ACHN (cell line): Measurements from ENCODE around the gene LENG9.

Experiments
- DNase-seq: peaks from one replicate; pipeline ENCODE4 v3.0.0-alpha.2; 2015
- in situ Hi-C: cut with HindIII; loops from 2 replicates; pipeline ENCODE4 v1.10.0; 2017; ENCODE audit warnings: low sequenced_read_pairs, low pct_ligation_motif_present, low pct_unique_long_range_greater_than_20kb

Gene LENG9

GRCh38 chr19:54429545-54430227 is 33.9 kb downstream of the LENG9 start:
- in situ Hi-C loops = no loop called here

GRCh38 chr19:54429176-54429495 is 34.4 kb downstream of the LENG9 start:
- DNase-seq = no peak
- in situ Hi-C loops = no loop called here

More at GRCh38 chr19:54429545-54430227, 33.9 kb downstream of the LENG9 start:
- DNase-seq = no peak

GRCh38 chr19:54428323-54429175 is 35.0 kb downstream of the LENG9 start:
- no peak for DNase-seq
- in situ Hi-C loops = no loop called here

GRCh38 chr19:54427586-54427985 is 36.0 kb downstream of the LENG9 start:
- in situ Hi-C loops = no loop called here
- DNase-seq = no peak

GRCh38 chr19:54426291-54426931 is 37.2 kb downstream of the LENG9 start:
- DNase-seq = no peak
- in situ Hi-C loops = no loop called here

- no peak for DNase-seq
- in situ Hi-C loops = no loop called here
These were observed 38.2 kb downstream of the LENG9 start for GRCh38 chr19:54425382-54425723.

- in situ Hi-C loops = no loop called here
These were observed 38.8 kb downstream of the LENG9 start for GRCh38 chr19:54424660-54425381.

GRCh38 chr19:54424201-54424600 is 39.4 kb downstream of the LENG9 start:
- in situ Hi-C loops = no loop called here

More at GRCh38 chr19:54424660-54425381, 38.8 kb downstream of the LENG9 start:
- DNase-seq = no peak

GRCh38 chr19:54422136-54422535 is 41.4 kb downstream of the LENG9 start:
- in situ Hi-C loops = no loop called here

More at GRCh38 chr19:54424201-54424600, 39.4 kb downstream of the LENG9 start:
- DNase-seq = no peak

GRCh38 chr19:54421521-54421920 is 42.1 kb downstream of the LENG9 start:
- in situ Hi-C loops = no loop called here
- no peak for DNase-seq

More at GRCh38 chr19:54422136-54422535, 41.4 kb downstream of the LENG9 start:
- DNase-seq = no peak

- no peak for DNase-seq
- in situ Hi-C loops = no loop called here
These were observed 42.4 kb downstream of the LENG9 start for GRCh38 chr19:54421169-54421516.

GRCh38 chr19:54420383-54421168 is 43.0 kb downstream of the LENG9 start:
- no peak for DNase-seq
- in situ Hi-C loops = no loop called here

GRCh38 chr19:54420068-54420382 is 43.6 kb downstream of the LENG9 start:
- no peak for DNase-seq
- in situ Hi-C loops = no loop called here

- DNase-seq = no peak
- in situ Hi-C loops = no loop called here
These were observed 44.4 kb downstream of the LENG9 start for GRCh38 chr19:54418930-54419800.

- in situ Hi-C loops = no loop called here
- no peak for DNase-seq
These were observed 45.3 kb downstream of the LENG9 start for GRCh38 chr19:54418030-54418929.

GRCh38 chr19:54416695-54417491 is 46.7 kb downstream of the LENG9 start:
- in situ Hi-C loops = no loop called here
- DNase-seq = no peak
